Body of pancreas (tissue), 4 donors: ENCODE measurements around the gene SLC27A6.

Experiments
- CTCF ChIP-seq, 7 experiments: fragments of 450-650 bp in 4 of 7; fragments of 200-600 bp in 3 of 7; sonication (generic) in 3 of 7; IDR thresholded peaks; one replicate each; pipeline ENCODE4 v1.5.1; 2016 to 2019; ENCODE audit warnings: antibody characterized with exemption in 7 of 7
- POLR2A ChIP-seq, 3 donors: fragments of 450-650 bp; IDR thresholded peaks; one replicate each; pipeline ENCODE4 v1.6.1; 2016; ENCODE audit warnings: antibody characterized with exemption in 3 of 3, mild to moderate bottlenecking in 2 of 3

GRCh38 chr5:129051283-129051682, 86.0 kb downstream of the SLC27A6 start:
- TF ChIP-seq CTCF (IDR thresholded peaks at IDR 0.05) (no peak), POLR2A (IDR thresholded peaks at IDR 0.05) (no peak)
